ENCODE data around the gene LRRC61.
"Not testable (repeated sequence)": the region's sequence is repeated elsewhere in the genome, so short reads cannot be mapped to it uniquely, and the experiment has no call there.

The LRRC61 gene

GRCh38 chr7:150384406-150385301 lies 61.5 kb downstream of the LRRC61 start:
- DNase-seq = no peak

GRCh38 chr7:150385302-150385723 lies 62.2 kb downstream of the LRRC61 start:
- no peak for DNase-seq

- not testable (repeated sequence) for DNase-seq
Observed at GRCh38 chr7:150385884-150386283, 62.7 kb downstream of the LRRC61 start.
